ENCODE data around the gene MUC2.

DNA sequence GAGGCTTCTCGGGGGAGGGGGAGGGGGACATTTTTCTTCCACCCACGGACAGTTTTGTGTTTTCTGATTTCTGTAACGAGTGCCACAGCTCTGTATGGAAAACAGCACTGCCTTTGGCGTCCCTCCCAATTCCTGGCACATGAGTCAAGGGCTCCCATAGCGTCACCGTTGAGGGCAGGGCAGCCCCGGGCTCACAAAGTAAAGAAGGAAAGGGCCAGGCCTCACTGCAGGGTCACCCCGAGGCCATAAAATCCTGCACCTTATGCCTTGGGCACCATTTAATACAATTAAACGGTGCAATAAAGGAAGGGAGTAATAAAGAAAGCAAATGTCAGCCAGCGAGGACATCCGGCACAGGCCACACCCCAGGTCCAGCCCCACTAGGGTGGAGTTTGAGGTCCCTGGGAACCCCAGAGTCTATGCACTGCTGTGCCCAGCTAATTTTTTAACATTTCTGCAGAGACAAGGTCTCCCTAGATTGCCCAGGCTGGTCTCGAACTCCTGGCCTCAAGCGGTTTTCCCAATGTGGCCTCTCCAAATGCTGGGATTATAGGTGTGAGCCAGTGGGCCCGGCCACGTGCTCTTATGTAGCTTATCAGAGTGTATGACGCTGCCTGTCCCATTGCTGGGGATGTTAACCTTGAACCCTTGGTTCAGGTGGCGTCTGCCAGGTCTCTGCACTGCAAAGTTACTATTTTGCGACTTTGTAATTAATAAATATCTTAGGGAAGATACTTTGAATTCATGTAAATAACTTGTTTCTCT lies 13.6 kb upstream of the MUC2 start:
- TF ChIP-seq, protein P1, sequence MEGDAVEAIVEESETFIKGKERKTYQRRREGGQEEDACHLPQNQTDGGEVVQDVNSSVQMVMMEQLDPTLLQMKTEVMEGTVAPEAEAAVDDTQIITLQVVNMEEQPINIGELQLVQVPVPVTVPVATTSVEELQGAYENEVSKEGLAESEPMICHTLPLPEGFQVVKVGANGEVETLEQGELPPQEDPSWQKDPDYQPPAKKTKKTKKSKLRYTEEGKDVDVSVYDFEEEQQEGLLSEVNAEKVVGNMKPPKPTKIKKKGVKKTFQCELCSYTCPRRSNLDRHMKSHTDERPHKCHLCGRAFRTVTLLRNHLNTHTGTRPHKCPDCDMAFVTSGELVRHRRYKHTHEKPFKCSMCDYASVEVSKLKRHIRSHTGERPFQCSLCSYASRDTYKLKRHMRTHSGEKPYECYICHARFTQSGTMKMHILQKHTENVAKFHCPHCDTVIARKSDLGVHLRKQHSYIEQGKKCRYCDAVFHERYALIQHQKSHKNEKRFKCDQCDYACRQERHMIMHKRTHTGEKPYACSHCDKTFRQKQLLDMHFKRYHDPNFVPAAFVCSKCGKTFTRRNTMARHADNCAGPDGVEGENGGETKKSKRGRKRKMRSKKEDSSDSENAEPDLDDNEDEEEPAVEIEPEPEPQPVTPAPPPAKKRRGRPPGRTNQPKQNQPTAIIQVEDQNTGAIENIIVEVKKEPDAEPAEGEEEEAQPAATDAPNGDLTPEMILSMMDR (IDR thresholded peaks at IDR 0.05; ENCODE audit: insufficient read depth, low read length) = no peak
- TF ChIP-seq SPI1 (IDR thresholded peaks at IDR 0.05; ENCODE audit: borderline replicate concordance, low read depth) = no peak
- TF ChIP-seq, protein P2, sequence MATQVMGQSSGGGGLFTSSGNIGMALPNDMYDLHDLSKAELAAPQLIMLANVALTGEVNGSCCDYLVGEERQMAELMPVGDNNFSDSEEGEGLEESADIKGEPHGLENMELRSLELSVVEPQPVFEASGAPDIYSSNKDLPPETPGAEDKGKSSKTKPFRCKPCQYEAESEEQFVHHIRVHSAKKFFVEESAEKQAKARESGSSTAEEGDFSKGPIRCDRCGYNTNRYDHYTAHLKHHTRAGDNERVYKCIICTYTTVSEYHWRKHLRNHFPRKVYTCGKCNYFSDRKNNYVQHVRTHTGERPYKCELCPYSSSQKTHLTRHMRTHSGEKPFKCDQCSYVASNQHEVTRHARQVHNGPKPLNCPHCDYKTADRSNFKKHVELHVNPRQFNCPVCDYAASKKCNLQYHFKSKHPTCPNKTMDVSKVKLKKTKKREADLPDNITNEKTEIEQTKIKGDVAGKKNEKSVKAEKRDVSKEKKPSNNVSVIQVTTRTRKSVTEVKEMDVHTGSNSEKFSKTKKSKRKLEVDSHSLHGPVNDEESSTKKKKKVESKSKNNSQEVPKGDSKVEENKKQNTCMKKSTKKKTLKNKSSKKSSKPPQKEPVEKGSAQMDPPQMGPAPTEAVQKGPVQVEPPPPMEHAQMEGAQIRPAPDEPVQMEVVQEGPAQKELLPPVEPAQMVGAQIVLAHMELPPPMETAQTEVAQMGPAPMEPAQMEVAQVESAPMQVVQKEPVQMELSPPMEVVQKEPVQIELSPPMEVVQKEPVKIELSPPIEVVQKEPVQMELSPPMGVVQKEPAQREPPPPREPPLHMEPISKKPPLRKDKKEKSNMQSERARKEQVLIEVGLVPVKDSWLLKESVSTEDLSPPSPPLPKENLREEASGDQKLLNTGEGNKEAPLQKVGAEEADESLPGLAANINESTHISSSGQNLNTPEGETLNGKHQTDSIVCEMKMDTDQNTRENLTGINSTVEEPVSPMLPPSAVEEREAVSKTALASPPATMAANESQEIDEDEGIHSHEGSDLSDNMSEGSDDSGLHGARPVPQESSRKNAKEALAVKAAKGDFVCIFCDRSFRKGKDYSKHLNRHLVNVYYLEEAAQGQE (IDR thresholded peaks at IDR 0.05; ENCODE audit: insufficient replicate concordance, low read depth) = no peak
- no peak for TF ChIP-seq POLR2AphosphoS5 (IDR thresholded peaks at IDR 0.05; ENCODE audit: low read depth)
- TF ChIP-seq GABPA (IDR thresholded peaks at IDR 0.05; ENCODE audit: low read depth) = no peak
